ENCODE data around the gene CMSS1. TPM values are rescaled to one million over a fixed set of nuclear protein-coding genes. Genes with fewer than 3 reads are reported as not detected.

Gene CMSS1
- polyA plus RNA-seq, 1 donor from 2014 or later = 31.8 TPM

DNA sequence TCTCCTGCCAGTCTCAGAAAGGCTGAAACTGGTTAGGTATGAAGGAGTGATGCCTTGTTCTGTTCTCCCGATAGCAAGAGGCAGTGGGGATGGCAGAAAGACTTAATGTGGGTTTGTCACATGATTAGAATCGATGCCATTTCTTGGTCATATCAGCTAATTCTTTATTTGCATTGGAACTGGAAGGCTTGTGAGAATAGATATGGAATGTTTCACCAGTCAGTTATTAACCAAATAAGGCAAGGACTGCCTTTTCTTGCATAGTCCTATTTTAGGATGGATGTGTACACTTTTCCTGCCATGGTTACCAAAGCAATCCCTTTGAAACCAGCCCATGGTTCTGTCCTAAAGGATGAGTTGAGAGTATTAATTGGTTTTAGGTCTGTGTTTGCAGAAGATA is 262.9 kb downstream of the CMSS1 start:
- Histone ChIP-seq H3K9me2 (ENCODE audit: insufficient read depth, low read length) (no peaks in the 10 kb centered on the region), H3K9me3 (ENCODE audit: low read length) (no peaks in the 10 kb centered on the region), H3K4me2 (ENCODE audit: low read length) (no peak overlapping the region), H3K27ac (ENCODE audit: low read length) (no peak overlapping the region), H3K36me3 (ENCODE audit: insufficient read depth, low read length) (no peaks in the 10 kb centered on the region), H3K79me2 (replicated peaks; ENCODE audit: insufficient read depth, low read length) (no peaks in the 10 kb centered on the region), H3F3A (ENCODE audit: insufficient read depth, low read length, poor library complexity, severe bottlenecking) (no peaks in the 10 kb centered on the region), H2AFZ (ENCODE audit: low read depth, low read length) (no peak overlapping the region), H4K20me1 (ENCODE audit: insufficient read depth) (no peaks in the 10 kb centered on the region), H3K9ac (ENCODE audit: low read length) (no peak overlapping the region), H3K4me3 (ENCODE audit: low read length) (no peak overlapping the region), H3K27me3 (ENCODE audit: insufficient read depth, low read depth, low read length) (no peaks in the 10 kb centered on the region)
- TF ChIP-seq TAF1 (IDR thresholded peaks at IDR 0.05; ENCODE audit: low read depth) = no peak
- TF ChIP-seq SMC3 (conservative IDR thresholded peaks at IDR 0.05; ENCODE audit: poor library complexity) = no peak
- TF ChIP-seq, protein P1, sequence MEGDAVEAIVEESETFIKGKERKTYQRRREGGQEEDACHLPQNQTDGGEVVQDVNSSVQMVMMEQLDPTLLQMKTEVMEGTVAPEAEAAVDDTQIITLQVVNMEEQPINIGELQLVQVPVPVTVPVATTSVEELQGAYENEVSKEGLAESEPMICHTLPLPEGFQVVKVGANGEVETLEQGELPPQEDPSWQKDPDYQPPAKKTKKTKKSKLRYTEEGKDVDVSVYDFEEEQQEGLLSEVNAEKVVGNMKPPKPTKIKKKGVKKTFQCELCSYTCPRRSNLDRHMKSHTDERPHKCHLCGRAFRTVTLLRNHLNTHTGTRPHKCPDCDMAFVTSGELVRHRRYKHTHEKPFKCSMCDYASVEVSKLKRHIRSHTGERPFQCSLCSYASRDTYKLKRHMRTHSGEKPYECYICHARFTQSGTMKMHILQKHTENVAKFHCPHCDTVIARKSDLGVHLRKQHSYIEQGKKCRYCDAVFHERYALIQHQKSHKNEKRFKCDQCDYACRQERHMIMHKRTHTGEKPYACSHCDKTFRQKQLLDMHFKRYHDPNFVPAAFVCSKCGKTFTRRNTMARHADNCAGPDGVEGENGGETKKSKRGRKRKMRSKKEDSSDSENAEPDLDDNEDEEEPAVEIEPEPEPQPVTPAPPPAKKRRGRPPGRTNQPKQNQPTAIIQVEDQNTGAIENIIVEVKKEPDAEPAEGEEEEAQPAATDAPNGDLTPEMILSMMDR (IDR thresholded peaks at IDR 0.05; ENCODE audit: poor library complexity, severe bottlenecking) = no peak
- no peak for TF ChIP-seq POLR2AphosphoS5 (IDR thresholded peaks at IDR 0.05)
- no peak for TF ChIP-seq EP300 (conservative IDR thresholded peaks at IDR 0.05; ENCODE audit: poor library complexity, severe bottlenecking)
- TF ChIP-seq MXI1 (conservative IDR thresholded peaks at IDR 0.05; ENCODE audit: poor library complexity, severe bottlenecking) = no peak
- TF ChIP-seq EZH2 (IDR thresholded peaks at IDR 0.05; ENCODE audit: borderline replicate concordance, insufficient read depth, low read length, poor library complexity, severe bottlenecking) = no peak
- TF ChIP-seq, protein P2, sequence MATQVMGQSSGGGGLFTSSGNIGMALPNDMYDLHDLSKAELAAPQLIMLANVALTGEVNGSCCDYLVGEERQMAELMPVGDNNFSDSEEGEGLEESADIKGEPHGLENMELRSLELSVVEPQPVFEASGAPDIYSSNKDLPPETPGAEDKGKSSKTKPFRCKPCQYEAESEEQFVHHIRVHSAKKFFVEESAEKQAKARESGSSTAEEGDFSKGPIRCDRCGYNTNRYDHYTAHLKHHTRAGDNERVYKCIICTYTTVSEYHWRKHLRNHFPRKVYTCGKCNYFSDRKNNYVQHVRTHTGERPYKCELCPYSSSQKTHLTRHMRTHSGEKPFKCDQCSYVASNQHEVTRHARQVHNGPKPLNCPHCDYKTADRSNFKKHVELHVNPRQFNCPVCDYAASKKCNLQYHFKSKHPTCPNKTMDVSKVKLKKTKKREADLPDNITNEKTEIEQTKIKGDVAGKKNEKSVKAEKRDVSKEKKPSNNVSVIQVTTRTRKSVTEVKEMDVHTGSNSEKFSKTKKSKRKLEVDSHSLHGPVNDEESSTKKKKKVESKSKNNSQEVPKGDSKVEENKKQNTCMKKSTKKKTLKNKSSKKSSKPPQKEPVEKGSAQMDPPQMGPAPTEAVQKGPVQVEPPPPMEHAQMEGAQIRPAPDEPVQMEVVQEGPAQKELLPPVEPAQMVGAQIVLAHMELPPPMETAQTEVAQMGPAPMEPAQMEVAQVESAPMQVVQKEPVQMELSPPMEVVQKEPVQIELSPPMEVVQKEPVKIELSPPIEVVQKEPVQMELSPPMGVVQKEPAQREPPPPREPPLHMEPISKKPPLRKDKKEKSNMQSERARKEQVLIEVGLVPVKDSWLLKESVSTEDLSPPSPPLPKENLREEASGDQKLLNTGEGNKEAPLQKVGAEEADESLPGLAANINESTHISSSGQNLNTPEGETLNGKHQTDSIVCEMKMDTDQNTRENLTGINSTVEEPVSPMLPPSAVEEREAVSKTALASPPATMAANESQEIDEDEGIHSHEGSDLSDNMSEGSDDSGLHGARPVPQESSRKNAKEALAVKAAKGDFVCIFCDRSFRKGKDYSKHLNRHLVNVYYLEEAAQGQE (IDR thresholded peaks at IDR 0.05; ENCODE audit: borderline replicate concordance) = no peak
- TF ChIP-seq RAD21 (conservative IDR thresholded peaks at IDR 0.05) = no peak

DNA sequence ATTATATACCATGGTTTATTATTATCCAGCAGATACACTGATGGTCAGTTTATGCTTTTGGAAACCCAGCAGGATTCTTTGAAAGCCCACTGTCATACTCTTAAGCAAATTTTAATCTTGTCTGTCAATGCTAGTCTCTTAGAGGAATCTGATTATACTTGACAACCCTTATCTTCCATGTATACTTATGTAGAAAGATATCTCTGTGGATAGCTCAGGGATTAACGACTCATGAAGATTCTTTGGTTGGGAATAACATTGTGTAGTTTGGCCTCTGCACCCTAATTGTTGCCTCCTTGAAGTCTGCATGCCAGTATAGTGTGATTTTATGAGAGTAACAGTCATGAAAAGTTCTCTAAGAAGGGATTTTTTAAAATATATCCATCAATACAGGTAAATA is 263.6 kb downstream of the CMSS1 start:
- no peaks in the 10 kb centered on the region for H3K79me2 ChIP-seq (replicated peaks; ENCODE audit: insufficient read depth, low read length)
- H3K36me3 ChIP-seq (ENCODE audit: insufficient read depth, low read length) = no peaks in the 10 kb centered on the region
- H3K9ac ChIP-seq (ENCODE audit: low read length) = no peak overlapping the region
- no peaks in the 10 kb centered on the region for H3F3A ChIP-seq (ENCODE audit: insufficient read depth, low read length, poor library complexity, severe bottlenecking)
- H3K9me3 ChIP-seq (ENCODE audit: low read length) = no peaks in the 10 kb centered on the region
- no peak overlapping the region for H3K4me2 ChIP-seq (ENCODE audit: low read length)
- no peaks in the 10 kb centered on the region for H3K9me2 ChIP-seq (ENCODE audit: insufficient read depth, low read length)
- H4K20me1 ChIP-seq (ENCODE audit: insufficient read depth) = no peaks in the 10 kb centered on the region
- H3K27ac ChIP-seq (ENCODE audit: low read length) = no peak overlapping the region
- H2AFZ ChIP-seq (ENCODE audit: low read depth, low read length) = no peak overlapping the region
- TF ChIP-seq, protein P2 (IDR thresholded peaks at IDR 0.05; ENCODE audit: borderline replicate concordance) = no peak
- TF ChIP-seq RAD21 (conservative IDR thresholded peaks at IDR 0.05) (no peak), POLR2AphosphoS5 (IDR thresholded peaks at IDR 0.05) (no peak), TAF1 (IDR thresholded peaks at IDR 0.05; ENCODE audit: low read depth) (no peak), SMC3 (conservative IDR thresholded peaks at IDR 0.05; ENCODE audit: poor library complexity) (no peak)
- TF ChIP-seq, protein P1 (IDR thresholded peaks at IDR 0.05; ENCODE audit: poor library complexity, severe bottlenecking) = no peak
- H3K27me3 ChIP-seq (ENCODE audit: insufficient read depth, low read depth, low read length) = no peaks in the 10 kb centered on the region
- H3K4me3 ChIP-seq (ENCODE audit: low read length) = no peak overlapping the region
